GM18870 (cell line): ENCODE measurements around the gene ARPP19.
"Not testable (repeated sequence)": the region's sequence is repeated elsewhere in the genome, so short reads cannot be mapped to it uniquely, and the experiment has no call there.

Experiments used
- ATAC-seq: cut with Tn5 transposase; IDR thresholded peaks from one replicate; pipeline ENCODE4 v1.9.1; 2021; ENCODE audit warnings: moderate library complexity; ENCODE audit not compliant: unreplicated experiment

The ARPP19 gene

GRCh38 chr15:52551762-52552161 is 17.1 kb downstream of the ARPP19 start:
- no peak for ATAC-seq

- not testable (repeated sequence) for ATAC-seq
Observed at GRCh38 chr15:52551186-52551585, 17.6 kb downstream of the ARPP19 start.

- no peak for ATAC-seq
Observed at GRCh38 chr15:52546031-52546751, 22.6 kb downstream of the ARPP19 start.

GRCh38 chr15:52540374-52541012 is 28.3 kb downstream of the ARPP19 start:
- no peak for ATAC-seq

GRCh38 chr15:52537459-52537858 is 31.4 kb downstream of the ARPP19 start:
- no peak for ATAC-seq

GRCh38 chr15:52532427-52532826 is 36.4 kb downstream of the ARPP19 start:
- ATAC-seq, result no peak

- no peak for ATAC-seq
Observed at GRCh38 chr15:52529940-52530339, 38.9 kb downstream of the ARPP19 start.

- no peak for ATAC-seq
Observed at GRCh38 chr15:52529341-52529924, 39.4 kb downstream of the ARPP19 start.

- ATAC-seq, result peak; percentile 71
Observed at GRCh38 chr15:52528564-52529340, 40.1 kb downstream of the ARPP19 start, which contains the start of gene MYO5A. TSS of gene MYO5A (minus strand) at chr15:52528880. CDS start at chr15:52528806, 74 bp downstream.

- ATAC-seq, result peak; percentile 6
Observed at GRCh38 chr15:52527911-52528563, 40.8 kb downstream of the ARPP19 start.

- ATAC-seq, result no peak
Observed at GRCh38 chr15:52527196-52527910, 41.5 kb downstream of the ARPP19 start.

GRCh38 chr15:52524223-52525136 is 44.4 kb downstream of the ARPP19 start:
- no peak for ATAC-seq

GRCh38 chr15:52523647-52524046 is 45.2 kb downstream of the ARPP19 start:
- no peak for ATAC-seq

- no peak for ATAC-seq
Observed at GRCh38 chr15:52523192-52523591, 45.6 kb downstream of the ARPP19 start.

GRCh38 chr15:52521682-52522081 is 47.1 kb downstream of the ARPP19 start:
- ATAC-seq, result no peak

GRCh38 chr15:52520421-52520820 is 48.4 kb downstream of the ARPP19 start:
- ATAC-seq, result no peak

GRCh38 chr15:52518487-52519371 is 50.1 kb downstream of the ARPP19 start:
- ATAC-seq, result no peak

- ATAC-seq, result no peak
Observed at GRCh38 chr15:52517014-52517413, 51.8 kb downstream of the ARPP19 start.
